ENCODE results near the gene TXNDC15. TPM values are rescaled to one million over a fixed set of nuclear protein-coding genes. Genes with fewer than 3 reads are reported as not detected.
"Not testable (repeated sequence)": the region's sequence is repeated elsewhere in the genome, so short reads cannot be mapped to it uniquely, and the experiment has no call there.

The TXNDC15 gene
- total RNA-seq, 1 donor from 2014 or later, result 52.8 TPM

- ATAC-seq; intact Hi-C loops (cut with DNase I); DNase-seq (ENCODE audit: missing footprints): not testable (repeated sequence)
Observed at GRCh38 chr5:134910752-134911151, 36.6 kb downstream of the TXNDC15 start.

- intact Hi-C loops (cut with DNase I), result no loop called here
- no peak for DNase-seq (ENCODE audit: missing footprints)
- no peak for ATAC-seq
Observed at GRCh38 chr5:134911285-134912206, 37.4 kb downstream of the TXNDC15 start.

DNA sequence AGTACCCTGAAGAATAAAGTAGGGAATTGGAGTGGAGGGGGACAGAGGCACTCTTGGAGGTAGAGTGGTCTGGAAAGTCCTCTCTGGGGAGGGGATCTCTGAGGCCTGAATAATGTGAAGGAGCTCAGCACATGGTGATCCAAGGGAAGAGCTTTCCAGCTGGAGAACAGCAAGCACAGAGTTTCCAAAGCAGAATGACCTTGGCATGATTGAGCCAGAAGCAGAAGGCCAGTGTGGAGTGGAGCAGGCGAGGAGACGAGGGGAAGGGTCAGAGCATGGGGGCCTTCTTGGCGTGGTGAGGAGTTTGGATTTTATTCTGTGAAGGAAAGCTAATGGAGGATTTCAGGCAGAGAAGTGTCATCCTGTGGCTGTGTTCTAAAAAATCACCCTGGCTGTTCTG is 39.1 kb downstream of the TXNDC15 start:
- ATAC-seq, result peak; percentile 70
- intact Hi-C loops (cut with DNase I), result no loop called here

GRCh38 chr5:134913795-134914194 is 39.6 kb downstream of the TXNDC15 start:
- DNase-seq (ENCODE audit: missing footprints) (no peak), ATAC-seq (no peak)
- intact Hi-C loops (cut with DNase I), result no loop called here

More for the DNA sequence above, 39.1 kb downstream of the TXNDC15 start:
- no peak for DNase-seq (ENCODE audit: missing footprints)

GRCh38 chr5:134917070-134917815 is 43.1 kb downstream of the TXNDC15 start:
- no peak for ATAC-seq
- intact Hi-C loops (cut with DNase I), result loop anchor here (5.0 kb wide), 1 partner anchor 275 kb away; no protein-coding TSS in a partner anchor
- no peak for DNase-seq (ENCODE audit: missing footprints)

GRCh38 chr5:134918861-134919260 is 44.7 kb downstream of the TXNDC15 start:
- intact Hi-C loops (cut with DNase I), result loop anchor here (5.0 kb wide), 1 partner anchor 273 kb away; no protein-coding TSS in a partner anchor
- DNase-seq (ENCODE audit: missing footprints) (no peak), ATAC-seq (no peak)

- no peak for ATAC-seq
- intact Hi-C loops (cut with DNase I), result no loop called here
- DNase-seq (ENCODE audit: missing footprints), result no peak
Observed at GRCh38 chr5:134920848-134921575, 46.8 kb downstream of the TXNDC15 start.

GRCh38 chr5:134932508-134932907 is 58.3 kb downstream of the TXNDC15 start:
- DNase-seq (ENCODE audit: missing footprints) (no peak), ATAC-seq (no peak)
- intact Hi-C loops (cut with DNase I), result no loop called here

DNA sequence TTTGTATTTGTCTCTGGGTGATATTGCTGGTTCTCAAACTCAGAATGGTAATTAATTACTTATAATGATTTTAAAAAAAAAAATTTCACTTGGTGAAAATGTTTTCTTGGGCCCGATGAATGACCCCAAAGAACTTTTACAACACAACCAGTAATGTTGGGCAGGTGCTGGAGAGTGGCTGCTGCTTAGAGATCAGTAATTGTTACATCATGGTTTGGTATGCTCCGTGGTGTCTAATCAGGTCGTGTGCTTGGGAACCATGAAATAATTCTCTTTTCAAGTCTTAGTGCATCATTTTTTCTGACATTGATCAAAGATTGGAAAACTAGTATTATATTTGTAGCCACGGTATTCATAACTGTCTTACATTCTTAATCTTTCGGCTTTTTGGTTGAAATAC is 60.0 kb downstream of the TXNDC15 start:
- intact Hi-C loops (cut with DNase I), result no loop called here
- ATAC-seq (no peak), DNase-seq (ENCODE audit: missing footprints) (no peak)

DNA sequence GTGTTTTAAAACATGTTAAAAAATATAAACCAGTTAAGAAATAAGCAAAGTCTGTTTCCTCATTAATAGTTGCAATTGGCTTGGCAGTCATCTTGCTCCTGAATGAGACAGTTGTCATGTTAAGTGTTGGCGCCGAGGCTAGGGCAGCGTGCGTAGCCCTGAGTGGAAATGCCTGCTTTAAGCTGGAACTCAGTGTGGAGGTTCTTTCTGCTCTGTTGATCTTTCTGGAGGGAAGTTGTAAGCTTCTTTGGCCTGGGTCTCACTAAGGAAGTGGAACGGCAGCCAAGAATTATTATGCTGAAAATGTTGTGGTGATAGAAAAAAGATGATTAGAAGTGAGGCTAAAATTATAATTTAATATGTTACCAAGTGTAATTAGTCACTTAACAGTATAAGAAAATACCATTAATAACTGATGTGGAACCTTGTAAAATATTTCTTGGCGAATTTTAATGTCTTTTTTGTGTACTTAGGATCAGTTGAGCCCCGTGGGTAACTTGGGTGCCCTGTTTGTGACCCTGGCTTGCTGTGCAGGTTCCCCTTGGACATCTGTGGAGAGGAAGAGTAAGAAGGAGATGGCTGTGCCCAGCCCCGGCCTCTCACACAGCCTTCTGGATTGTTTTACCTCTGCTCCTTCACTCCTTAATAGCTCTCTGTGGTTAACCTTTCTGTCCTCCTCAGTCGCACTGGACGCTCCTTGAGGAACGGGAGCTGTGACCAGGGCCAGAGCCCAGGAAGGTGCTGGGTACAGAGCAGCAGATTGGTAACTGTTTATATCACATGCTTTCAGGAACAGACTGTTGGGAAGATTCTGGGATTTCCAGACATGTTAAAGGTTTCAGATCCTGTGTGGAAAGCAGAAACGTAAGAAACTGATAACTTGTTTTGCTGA is 61.8 kb downstream of the TXNDC15 start:
- ATAC-seq (no peak), DNase-seq (ENCODE audit: missing footprints) (no peak)
- intact Hi-C loops (cut with DNase I), result no loop called here

DNA sequence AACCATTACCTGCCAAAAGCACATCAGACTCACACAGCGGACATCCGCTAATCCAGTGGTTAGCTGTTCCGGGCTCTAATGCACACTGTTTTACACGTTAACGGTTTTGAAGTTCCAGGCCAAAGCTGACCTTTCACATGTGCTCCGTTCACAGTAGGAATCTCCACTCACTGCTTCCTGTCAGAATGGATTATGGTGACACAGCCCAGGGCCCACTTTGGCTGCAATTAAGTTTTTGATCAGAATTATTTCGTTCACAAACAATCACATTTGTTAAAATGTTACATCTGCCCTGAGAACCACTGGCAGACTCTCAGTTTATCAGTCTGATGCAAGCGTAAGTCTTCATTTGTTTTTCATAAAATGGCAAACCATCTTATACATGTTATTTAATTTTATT is 63.4 kb downstream of the TXNDC15 start:
- no peak for ATAC-seq
- DNase-seq (ENCODE audit: missing footprints), result no peak
- intact Hi-C loops (cut with DNase I), result no loop called here

- intact Hi-C loops (cut with DNase I), result no loop called here
- no peak for DNase-seq (ENCODE audit: missing footprints)
- ATAC-seq, result no peak
Observed at GRCh38 chr5:134938030-134938429, 63.9 kb downstream of the TXNDC15 start.

GRCh38 chr5:134939500-134939899 is 65.3 kb downstream of the TXNDC15 start:
- ATAC-seq (no peak), DNase-seq (ENCODE audit: missing footprints) (no peak)
- intact Hi-C loops (cut with DNase I), result no loop called here

DNA sequence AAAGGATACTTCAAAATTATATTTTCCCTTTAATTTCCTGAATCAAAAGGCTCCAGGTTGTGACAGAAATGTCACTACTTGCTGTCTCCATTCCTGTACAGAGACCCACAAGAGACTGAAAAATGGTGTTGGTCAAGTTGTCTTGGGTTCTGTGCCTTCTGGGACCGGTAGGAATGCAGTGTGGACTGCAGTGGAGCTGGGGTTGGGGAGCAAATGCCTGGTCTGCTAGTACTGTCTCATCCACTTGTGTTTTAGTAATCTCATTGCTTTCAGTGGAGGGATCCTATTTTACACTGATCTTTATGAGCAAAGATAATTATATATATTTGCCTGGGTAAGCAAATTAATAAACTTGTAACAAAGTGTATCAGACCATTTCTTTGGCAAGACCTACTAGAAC is 69.4 kb downstream of the TXNDC15 start:
- DNase-seq (ENCODE audit: missing footprints) (no peak), ATAC-seq (no peak)
- intact Hi-C loops (cut with DNase I), result no loop called here

DNA sequence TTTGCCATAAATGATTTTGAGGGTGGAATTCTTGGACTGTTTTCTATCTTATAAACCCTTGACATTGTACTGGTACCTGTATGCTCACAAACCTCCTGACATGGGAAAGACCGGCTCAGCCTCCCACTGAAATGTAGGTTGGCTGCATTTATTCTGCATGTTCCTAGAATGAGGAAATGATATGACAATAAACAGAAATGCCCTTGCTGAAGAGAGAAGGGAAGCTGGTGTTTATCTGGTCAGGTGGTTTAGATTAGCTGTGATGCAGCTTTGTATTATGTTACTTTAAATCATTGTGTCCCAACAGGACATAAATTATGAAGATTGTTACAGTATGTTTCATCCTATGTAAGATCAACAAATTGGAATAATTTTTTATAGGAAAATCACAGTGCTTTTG is 70.5 kb downstream of the TXNDC15 start:
- ATAC-seq, result no peak
- intact Hi-C loops (cut with DNase I), result no loop called here

GRCh38 chr5:134945041-134945440 is 70.9 kb downstream of the TXNDC15 start:
- intact Hi-C loops (cut with DNase I), result no loop called here
- ATAC-seq, result no peak
- no peak for DNase-seq (ENCODE audit: missing footprints)

More for the DNA sequence above, 70.5 kb downstream of the TXNDC15 start:
- DNase-seq (ENCODE audit: missing footprints), result no peak

DNA sequence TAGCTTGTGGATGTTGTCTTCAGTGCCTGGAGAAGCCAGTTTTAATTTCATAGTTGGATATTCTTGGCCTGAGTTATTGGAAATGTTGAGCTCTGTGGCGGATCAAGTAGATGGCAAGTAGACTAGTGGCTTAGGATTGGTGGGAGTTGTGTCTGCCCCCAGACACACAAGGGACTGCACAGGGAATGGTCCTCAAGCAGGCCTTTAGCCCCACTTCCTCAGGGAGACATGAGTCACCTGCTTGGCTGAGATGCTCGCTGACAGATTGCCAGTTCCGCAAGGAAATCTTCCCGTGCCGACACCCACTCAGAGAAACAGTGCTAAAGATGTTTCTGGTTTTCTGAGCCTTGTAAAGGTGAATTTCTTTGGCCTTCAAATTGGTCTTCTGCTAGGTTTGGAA is 74.7 kb downstream of the TXNDC15 start:
- intact Hi-C loops (cut with DNase I), result no loop called here
- ATAC-seq (peak; percentile 67), DNase-seq (ENCODE audit: missing footprints) (no peak)

- DNase-seq (ENCODE audit: missing footprints) (no peak), ATAC-seq (no peak)
- intact Hi-C loops (cut with DNase I), result no loop called here
Observed at GRCh38 chr5:134949316-134949715, 75.1 kb downstream of the TXNDC15 start.

All from Right ventricle myocardium inferior (tissue), 1 donor.